Nephron (organoid): ENCODE data around the gene TNFRSF8.

Experiments used
- H3K27ac Mint-ChIP-seq, 3 experiments: 2 replicates each; pipeline ENCODE4 v1.8.0; 2020; ENCODE audit warnings: mixed read lengths in 3 of 3, mild to moderate bottlenecking in 2 of 3, moderate library complexity in 1 of 3
- H3K27me3 Mint-ChIP-seq: 2 replicates; pipeline ENCODE4 v1.8.0; 2021; ENCODE audit warnings: low read depth, mild to moderate bottlenecking, moderate library complexity, mixed read lengths
- H3K36me3 Mint-ChIP-seq: 2 replicates; pipeline ENCODE4 v1.8.0; 2020; ENCODE audit warnings: low read depth, mixed read lengths
- H3K4me1 Mint-ChIP-seq: 2 replicates; pipeline ENCODE4 v1.8.0; 2020; ENCODE audit warnings: mixed read lengths
- H3K4me3 Mint-ChIP-seq, 3 experiments: 2 replicates each; pipeline ENCODE4 v1.8.0; 2020; ENCODE audit warnings: mild to moderate bottlenecking in 3 of 3, mixed read lengths in 3 of 3, moderate library complexity in 2 of 3
- H3K9me3 Mint-ChIP-seq: 2 replicates; pipeline ENCODE4 v1.8.0; 2020; ENCODE audit warnings: mixed read lengths
- TF ChIP-seq, protein P1 (sequence below), 3 experiments: fragments of 200-600 bp; sonication (generic); IDR thresholded peaks; one replicate each; pipeline ENCODE4 v1.5.0; 2021; ENCODE audit warnings: antibody characterized with exemption in 3 of 3; ENCODE audit not compliant: unreplicated experiment in 3 of 3

Gene TNFRSF8

DNA sequence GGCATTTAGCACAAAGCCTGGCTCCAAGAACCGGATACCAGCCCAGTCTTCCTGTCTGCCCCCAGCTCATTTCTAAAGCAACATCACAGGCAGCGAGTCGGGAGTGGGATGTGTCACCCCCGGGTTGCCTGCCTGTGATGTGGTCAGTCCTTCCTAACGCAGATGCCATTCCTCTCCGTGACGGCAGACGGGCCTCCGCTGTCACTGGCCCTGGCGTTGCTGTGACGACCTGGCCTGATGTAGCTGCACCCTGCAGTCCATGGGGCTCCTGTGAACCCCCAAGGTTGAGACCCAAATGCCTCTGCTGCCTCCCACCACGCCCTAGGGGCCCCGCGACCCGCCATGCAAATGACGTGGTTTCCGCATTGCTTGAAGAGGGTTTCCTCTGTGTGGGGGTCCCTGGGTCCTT, 116.0 kb downstream of the TNFRSF8 start:
- TF ChIP-seq, protein P1, sequence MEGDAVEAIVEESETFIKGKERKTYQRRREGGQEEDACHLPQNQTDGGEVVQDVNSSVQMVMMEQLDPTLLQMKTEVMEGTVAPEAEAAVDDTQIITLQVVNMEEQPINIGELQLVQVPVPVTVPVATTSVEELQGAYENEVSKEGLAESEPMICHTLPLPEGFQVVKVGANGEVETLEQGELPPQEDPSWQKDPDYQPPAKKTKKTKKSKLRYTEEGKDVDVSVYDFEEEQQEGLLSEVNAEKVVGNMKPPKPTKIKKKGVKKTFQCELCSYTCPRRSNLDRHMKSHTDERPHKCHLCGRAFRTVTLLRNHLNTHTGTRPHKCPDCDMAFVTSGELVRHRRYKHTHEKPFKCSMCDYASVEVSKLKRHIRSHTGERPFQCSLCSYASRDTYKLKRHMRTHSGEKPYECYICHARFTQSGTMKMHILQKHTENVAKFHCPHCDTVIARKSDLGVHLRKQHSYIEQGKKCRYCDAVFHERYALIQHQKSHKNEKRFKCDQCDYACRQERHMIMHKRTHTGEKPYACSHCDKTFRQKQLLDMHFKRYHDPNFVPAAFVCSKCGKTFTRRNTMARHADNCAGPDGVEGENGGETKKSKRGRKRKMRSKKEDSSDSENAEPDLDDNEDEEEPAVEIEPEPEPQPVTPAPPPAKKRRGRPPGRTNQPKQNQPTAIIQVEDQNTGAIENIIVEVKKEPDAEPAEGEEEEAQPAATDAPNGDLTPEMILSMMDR (IDR thresholded peaks at IDR 0.05; ENCODE audit: unreplicated experiment in 3 of 3) = no peak
- H3K36me3 Mint-ChIP-seq = no peaks in the 10 kb centered on the region
- H3K4me3 Mint-ChIP-seq = no peak overlapping the region
- H3K27ac Mint-ChIP-seq = no peak overlapping the region
- H3K27me3 Mint-ChIP-seq = peaks cover 23% of the 10 kb centered on the region
- H3K9me3 Mint-ChIP-seq = no peaks in the 10 kb centered on the region
- peaks cover 26% of the 10 kb centered on the region for H3K4me1 Mint-ChIP-seq

DNA sequence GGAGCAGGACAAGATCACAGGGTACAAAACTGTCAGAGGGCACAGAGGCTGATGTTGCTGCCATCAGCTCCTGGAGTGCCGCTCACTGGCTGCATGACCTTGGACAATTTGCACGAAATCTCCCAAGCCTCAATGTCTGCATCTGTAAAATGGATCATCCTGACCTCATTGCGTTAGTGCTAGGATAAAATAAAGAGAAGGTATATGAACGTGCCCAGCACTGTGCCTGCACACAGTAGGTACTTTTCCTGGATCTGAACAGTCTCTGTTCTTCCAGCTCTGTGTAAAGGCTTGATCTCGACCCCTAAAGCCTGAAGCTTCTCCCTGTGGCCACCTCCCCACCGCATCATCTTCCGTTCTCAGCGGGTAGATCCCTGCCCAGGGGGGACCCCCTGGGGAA, 116.6 kb downstream of the TNFRSF8 start:
- Mint-ChIP-seq H3K36me3 (no peaks in the 10 kb centered on the region), H3K4me1 (peaks cover 26% of the 10 kb centered on the region), H3K27me3 (peaks cover 23% of the 10 kb centered on the region), H3K4me3 (no peak overlapping the region), H3K27ac (no peak overlapping the region), H3K9me3 (no peaks in the 10 kb centered on the region)
- TF ChIP-seq, protein P1 (IDR thresholded peaks at IDR 0.05; ENCODE audit: unreplicated experiment in 3 of 3) = no peak

DNA sequence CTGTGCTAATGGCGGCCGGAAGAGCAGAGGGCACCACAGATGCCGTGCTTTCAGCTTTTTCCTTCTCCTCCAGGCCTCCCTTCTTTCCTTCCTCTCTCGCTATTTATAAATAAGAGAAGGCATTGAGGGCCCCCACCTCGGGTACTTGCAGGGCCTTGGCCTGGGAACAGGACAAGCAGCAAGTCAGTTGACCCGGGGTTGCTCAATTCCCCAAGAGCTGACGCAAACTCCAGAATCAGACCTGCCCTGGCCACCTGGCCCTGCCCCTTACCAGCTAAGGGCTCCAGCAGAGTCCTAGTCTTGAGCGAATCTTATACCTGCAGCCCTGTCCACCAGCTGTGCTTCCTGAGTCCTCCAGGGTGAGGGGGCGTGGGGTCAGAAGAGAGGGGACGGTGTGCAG, 117.2 kb downstream of the TNFRSF8 start:
- no peak overlapping the region for H3K4me3 Mint-ChIP-seq
- H3K4me1 Mint-ChIP-seq = peaks cover 22% of the 10 kb centered on the region
- TF ChIP-seq, protein P1 (IDR thresholded peaks at IDR 0.05; ENCODE audit: unreplicated experiment in 3 of 3) = no peak
- H3K9me3 Mint-ChIP-seq = no peaks in the 10 kb centered on the region
- no peak overlapping the region for H3K27ac Mint-ChIP-seq
- H3K27me3 Mint-ChIP-seq = peaks cover 22% of the 10 kb centered on the region
- H3K36me3 Mint-ChIP-seq = no peaks in the 10 kb centered on the region

DNA sequence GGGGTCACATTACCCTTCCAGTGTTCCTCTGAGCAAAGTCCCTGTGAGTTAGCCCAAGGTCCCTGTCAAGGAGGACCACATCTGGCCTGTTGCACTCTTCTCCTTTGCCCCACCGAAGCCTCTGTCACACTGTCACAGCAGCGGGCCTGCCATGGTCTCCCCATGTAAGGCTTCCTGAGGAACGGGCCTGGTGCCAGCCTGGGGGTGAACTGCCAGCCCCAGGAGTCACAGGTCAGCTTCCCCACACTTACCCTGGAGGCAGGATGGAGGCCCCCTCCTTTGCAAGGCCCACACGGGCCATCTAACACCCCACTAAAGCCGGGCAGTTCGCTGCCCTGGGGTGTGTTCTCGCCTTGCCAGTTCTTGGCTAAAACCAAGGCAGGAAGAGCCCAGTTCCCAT, 117.8 kb downstream of the TNFRSF8 start:
- Mint-ChIP-seq H3K4me3 (no peak overlapping the region), H3K27ac (no peak overlapping the region), H3K36me3 (no peaks in the 10 kb centered on the region), H3K9me3 (no peaks in the 10 kb centered on the region), H3K4me1 (peaks cover 17% of the 10 kb centered on the region), H3K27me3 (peaks cover 20% of the 10 kb centered on the region)
- TF ChIP-seq, protein P1 (IDR thresholded peaks at IDR 0.05; ENCODE audit: unreplicated experiment in 3 of 3) = no peak

DNA sequence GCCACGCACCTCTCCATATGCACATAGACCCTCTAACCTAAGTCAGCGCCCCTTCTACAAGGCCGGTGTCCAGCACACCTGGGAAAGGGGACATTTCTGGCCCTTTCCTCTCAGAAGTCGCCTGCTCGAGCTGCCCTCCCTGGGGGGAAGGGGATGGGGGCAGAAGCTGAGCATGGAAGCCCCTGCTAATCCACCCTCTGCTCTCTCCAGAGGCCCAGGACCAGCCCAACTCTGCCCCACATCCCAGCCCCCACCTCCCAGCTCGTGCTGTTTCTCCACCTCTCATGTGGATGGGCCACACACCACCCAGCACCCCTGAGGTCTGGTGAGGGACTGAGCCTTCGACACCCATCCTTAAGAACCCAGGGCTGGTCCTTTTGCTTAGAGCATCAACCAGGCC, 118.5 kb downstream of the TNFRSF8 start:
- H3K36me3 Mint-ChIP-seq = no peaks in the 10 kb centered on the region
- peaks cover 17% of the 10 kb centered on the region for H3K4me1 Mint-ChIP-seq
- TF ChIP-seq, protein P1 (IDR thresholded peaks at IDR 0.05; ENCODE audit: unreplicated experiment in 3 of 3) = no peak
- H3K27ac Mint-ChIP-seq = no peak overlapping the region
- H3K27me3 Mint-ChIP-seq = peaks cover 16% of the 10 kb centered on the region
- H3K4me3 Mint-ChIP-seq = no peak overlapping the region
- no peaks in the 10 kb centered on the region for H3K9me3 Mint-ChIP-seq

DNA sequence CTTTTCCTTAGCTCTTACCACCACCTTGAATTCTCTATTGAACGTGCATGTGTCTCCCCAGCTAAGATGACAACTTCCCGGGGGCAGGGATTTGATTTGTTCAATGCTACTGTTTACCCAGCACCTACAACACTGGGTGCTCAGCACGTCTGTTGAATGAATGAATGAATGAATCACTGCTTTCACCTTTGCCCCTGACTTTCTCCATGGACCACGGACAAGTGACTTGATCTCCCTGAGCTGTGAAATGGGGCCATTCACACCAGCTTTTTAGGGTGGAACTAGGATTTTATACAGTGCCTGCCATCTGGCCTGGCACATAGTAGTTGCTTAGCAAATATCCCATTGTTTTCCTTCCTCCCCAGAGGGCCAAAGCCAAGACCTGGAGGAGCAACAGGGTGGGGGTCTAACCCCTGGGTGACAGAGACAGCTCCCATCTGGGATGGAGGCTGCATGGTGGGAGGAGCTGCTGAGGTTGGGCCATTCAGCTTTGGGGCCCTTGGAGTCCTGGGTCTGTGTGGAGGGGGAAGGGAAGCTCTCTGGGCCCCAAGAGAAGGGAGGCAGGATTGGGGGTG, 119.4 kb downstream of the TNFRSF8 start:
- TF ChIP-seq, protein P1 (IDR thresholded peaks at IDR 0.05; ENCODE audit: unreplicated experiment in 3 of 3) = no peak
- Mint-ChIP-seq H3K36me3 (no peaks in the 10 kb centered on the region), H3K9me3 (no peaks in the 10 kb centered on the region), H3K27ac (peak overlapping the region in 1 of 3 experiments; percentile 8), H3K27me3 (peaks cover 15% of the 10 kb centered on the region), H3K4me1 (peaks cover 17% of the 10 kb centered on the region), H3K4me3 (no peak overlapping the region)
